Endothelial cell of umbilical vein (primary cell): ENCODE results near the gene DGCR2. TPM values are rescaled to one million over a fixed set of nuclear protein-coding genes. Genes with fewer than 3 reads are reported as not detected.

Experiments used
- BruUV-seq: library from RNA; stranded (reverse); fragments of 400-500 nt; replicated peaks from 2 replicates; lab custom pipeline; 2021; lab: Mats Ljungman, UMichigan
- CTCF ChIA-PET: fragments of 300-600, 350-600 bp; sonication (Branson Sonifier 250); formaldehyde crosslinking; loops from one replicate; lab custom pipeline; 2021; ENCODE audit warnings: antibody characterized with exemption, inconsistent platforms; lab: Charles Lee
- POLR2A ChIA-PET: fragments of 300-600, 350-600 bp; sonication (Branson Sonifier 250); formaldehyde crosslinking; loops from one replicate; lab custom pipeline; 2021; ENCODE audit warnings: antibody characterized with exemption, inconsistent platforms; lab: Charles Lee
- DNase-seq: peaks from one replicate; pipeline ENCODE4 v3.0.0-alpha.2; 2011; ENCODE audit warnings: low read depth, low spot score
- FAIRE-seq: peaks from 2 replicates; lab custom pipeline; 2011; peaks lifted over from hg19 to GRCh38; lab: Jason Lieb, UNC
- H2AFZ ChIP-seq: 2 replicates; pipeline ENCODE4 v1.6.0; 2012; ENCODE audit warnings: low read depth, low read length, control low read depth, inconsistent platforms
- H3K27ac ChIP-seq: 2 replicates; pipeline ENCODE4 v1.5.1; 2011; ENCODE audit warnings: low read depth, mild to moderate bottlenecking, control low read depth, low read length, moderate library complexity; ENCODE audit not compliant: insufficient read depth
- H3K27me3 ChIP-seq, 2 experiments: 2 replicates each; pipeline versions ENCODE4 v1.6.0 to v1.6.1; 2011; ENCODE audit warnings: low read length in 2 of 2, mixed read lengths in 1 of 2; ENCODE audit not compliant: control insufficient read depth in 2 of 2, insufficient read depth in 2 of 2
- H3K36me3 ChIP-seq, 2 experiments: 2 replicates in 1 of 2; 3 replicates in 1 of 2; pipeline ENCODE4 v1.5.1; 2011; ENCODE audit warnings: low read length in 2 of 2, mild to moderate bottlenecking in 1 of 2, moderate library complexity in 1 of 2; ENCODE audit not compliant: control insufficient read depth in 2 of 2, insufficient read depth in 2 of 2; ENCODE audit errors: extremely low read depth in 1 of 2
- H3K4me1 ChIP-seq: 3 replicates; pipeline ENCODE4 v1.5.1; 2011; ENCODE audit warnings: mild to moderate bottlenecking, low read length; ENCODE audit not compliant: control insufficient read depth, insufficient read depth; ENCODE audit errors: extremely low read depth
- H3K4me2 ChIP-seq: 2 replicates; pipeline ENCODE4 v1.6.1; 2011; ENCODE audit warnings: low read length, control low read depth, mixed read lengths; ENCODE audit not compliant: insufficient read depth
- H3K4me3 ChIP-seq, 3 experiments: fragments of 200-600 bp in 1 of 3; sonication (generic), shearing (Covaris generic) in 1 of 3; replicated peaks in 1 of 3; 2 replicates each; pipeline ENCODE4 v1.5.1; 2011 to 2016; ENCODE audit warnings: control low read depth in 3 of 3, low read length in 3 of 3, mild to moderate bottlenecking in 2 of 3, inconsistent platforms in 1 of 3, low read depth in 1 of 3, moderate library complexity in 1 of 3; ENCODE audit not compliant: insufficient read depth in 1 of 3
- H3K79me2 ChIP-seq: 2 replicates; pipeline ENCODE4 v1.6.0; 2012; ENCODE audit warnings: low read length, inconsistent platforms; ENCODE audit not compliant: control insufficient read depth, insufficient read depth
- H3K9ac ChIP-seq: replicated peaks from 2 replicates; pipeline ENCODE3; 2011; ENCODE audit warnings: low read length, control low read depth; ENCODE audit not compliant: insufficient read depth; ENCODE audit errors: extremely low read depth
- H3K9me1 ChIP-seq: replicated peaks from 3 replicates; pipeline ENCODE4 v1.6.0; 2011; ENCODE audit warnings: mild to moderate bottlenecking, low read length; ENCODE audit not compliant: control insufficient read depth, insufficient read depth; ENCODE audit errors: extremely low read depth
- H3K9me3 ChIP-seq: replicated peaks from 2 replicates; pipeline ENCODE4 v1.5.1; 2012; ENCODE audit warnings: low read length, inconsistent platforms; ENCODE audit not compliant: control insufficient read depth, insufficient read depth
- H4K20me1 ChIP-seq: replicated peaks from 2 replicates; pipeline ENCODE3; 2011; ENCODE audit warnings: mild to moderate bottlenecking, low read length; ENCODE audit not compliant: control insufficient read depth, insufficient read depth; ENCODE audit errors: extremely low read depth
- CTCF ChIP-seq, 2 donors: IDR thresholded peaks; 1 replicate in 1 of 2; 2 replicates in 1 of 2; pipeline ENCODE4 v1.5.1; 2011; ENCODE audit warnings: low read length in 2 of 2, mild to moderate bottlenecking in 2 of 2, moderate library complexity in 2 of 2, control low read depth in 1 of 2, inconsistent platforms in 1 of 2, low read depth in 1 of 2; ENCODE audit not compliant: insufficient read depth in 1 of 2; ENCODE audit errors: extremely low read depth in 1 of 2
- EZH2 ChIP-seq: IDR thresholded peaks from 2 replicates; pipeline ENCODE4 v1.6.1; 2012; ENCODE audit warnings: borderline replicate concordance, low read depth, mild to moderate bottlenecking, moderate library complexity, low read length, inconsistent platforms; ENCODE audit not compliant: severe bottlenecking
- FOS ChIP-seq: IDR thresholded peaks from 2 replicates; pipeline ENCODE4 v1.6.1; 2011; ENCODE audit warnings: mild to moderate bottlenecking, low read length, moderate library complexity, borderline replicate concordance; ENCODE audit not compliant: insufficient read depth
- GATA2 ChIP-seq: IDR thresholded peaks from 2 replicates; pipeline ENCODE4 v1.7.0; 2011; ENCODE audit warnings: low read depth, mild to moderate bottlenecking, moderate library complexity, mixed read lengths, low read length; ENCODE audit not compliant: insufficient read length, insufficient read depth
- JUN ChIP-seq: IDR thresholded peaks from 2 replicates; pipeline ENCODE4 v1.6.1; 2011; ENCODE audit warnings: borderline replicate concordance, low read depth; ENCODE audit not compliant: insufficient read length, insufficient read depth
- MAX ChIP-seq: IDR thresholded peaks from 2 replicates; pipeline ENCODE4 v1.6.1; 2011; ENCODE audit not compliant: insufficient read depth, insufficient read length
- MYC ChIP-seq: IDR thresholded peaks from one replicate; pipeline ENCODE4 v1.6.1; 2011; ENCODE audit warnings: mild to moderate bottlenecking, low read depth, low read length
- POLR2A ChIP-seq: IDR thresholded peaks from 2 replicates; pipeline ENCODE4 v1.6.1; 2012; ENCODE audit warnings: low read depth, mild to moderate bottlenecking, control low read depth, low read length
- POLR2AphosphoS5 ChIP-seq: IDR thresholded peaks from 2 replicates; pipeline ENCODE4 v1.6.1; 2012; ENCODE audit warnings: low read depth, mild to moderate bottlenecking, control low read depth, low read length, moderate library complexity; ENCODE audit not compliant: insufficient read depth
- dilution Hi-C: fragments of 300-500 bp; cut with MboI; formaldehyde crosslinking; loops from one replicate; pipeline ENCODE4 v1.15.0; 2019; ENCODE audit warnings: low sequenced_read_pairs; ENCODE audit not compliant: extremely low pct_ligation_motif_present
- intact Hi-C: fragments of 100-400 bp; cut with micrococcal nuclease; formaldehyde crosslinking; loops from one replicate; pipeline ENCODE4 v1.10.0; 2022
- polyA plus RNA-seq, 4 experiments: library from polyadenylated mRNA; depleted of rRNA in 3 of 4; stranded (reverse) in 3 of 4; unstranded in 1 of 4; fragments of >200 nt; gene quantifications; 2 replicates each; pipeline versions ENCODE4 v1.2.1 to v1.2.3, GENCODE V29; 2011 to 2012; ENCODE audit warnings: missing spikeins in 1 of 4
- total RNA-seq: library from RNA; stranded (reverse); gene quantifications from 2 replicates; pipeline ENCODE4 v1.2.3, GENCODE V29; 2021

Gene DGCR2
- total and polyA plus RNA-seq, 2 donors (not counting 3 experiments of a cell fraction or from before 2014, with no cell fraction given) = 44.8 to 51.2 TPM

GRCh38 chr22:19056951-19057401, 65.2 kb downstream of the DGCR2 start:
- no TSS peak for BruUV-seq
- Histone ChIP-seq H3K36me3 (peaks cover 5 to 28% of the 10 kb centered on the region in 2 experiments), H3K9me1 (no peaks in the 10 kb centered on the region), H3K27me3 (no peaks in the 10 kb centered on the region), H3K9ac (no peak overlapping the region), H2AFZ (no peak overlapping the region), H3K4me2 (no peak overlapping the region), H3K27ac (no peak overlapping the region), H3K9me3 (no peaks in the 10 kb centered on the region), H4K20me1 (no peaks in the 10 kb centered on the region), H3K4me1 (no peaks in the 10 kb centered on the region), H3K79me2 (no peaks in the 10 kb centered on the region), H3K4me3 (no peak overlapping the region)
- POLR2A ChIA-PET = no interaction called here
- no peak for TF ChIP-seq JUN
- TF ChIP-seq GATA2 = no peak
- TF ChIP-seq POLR2A = no peak
- no peak for TF ChIP-seq CTCF (IDR thresholded peaks at IDR 0.05; ENCODE audit: extremely low read depth in 1 of 2, insufficient read depth in 1 of 2, low read depth in 1 of 2, low read length in 2 of 2)
- no peak for TF ChIP-seq FOS
- TF ChIP-seq MAX = no peak
- no peak for TF ChIP-seq EZH2
- TF ChIP-seq MYC = no peak
- TF ChIP-seq POLR2AphosphoS5 = no peak
- intact Hi-C loops (no loop called here), dilution Hi-C loops (no loop called here)
- DNase-seq (no peak), FAIRE-seq (no peak)
- CTCF ChIA-PET = interaction anchor here (0.9 kb wide), 1 partner anchor 28 kb away, joined by 3 read pairs; no protein-coding TSS in a partner anchor
